ENCODE results near the gene HES7.

GRCh38 chr17:8151120-8151640 lies 27.3 kb upstream of the HES7 start:
- TF ChIP-seq CTCF (conservative IDR thresholded peaks at IDR 0.05 in 1 of 2, IDR thresholded peaks at IDR 0.05 in 1 of 2; ENCODE audit: extremely low read depth in 1 of 2, insufficient read depth in 1 of 2, low read depth in 1 of 2, low read length in 2 of 2) (no peak), EZH2 (IDR thresholded peaks at IDR 0.05; ENCODE audit: borderline replicate concordance, low read length) (no peak)
